HepG2 (cell line): ENCODE data around the gene ZNF141. TPM values are rescaled to one million over a fixed set of nuclear protein-coding genes. Genes with fewer than 3 reads are reported as not detected.

ENCODE experiments used
- ATAC-seq: fragments of 200-7000 bp; cut with Tn5 transposase; 3 replicates; pipeline ENCODE4 v1.9.1; 2020; ENCODE audit warnings: mild to moderate bottlenecking, moderate library complexity
- BruUV-seq: library from RNA; stranded (reverse); fragments of 400-500 nt; replicated peaks from 2 replicates; lab custom pipeline; 2021; lab: Mats Ljungman, UMichigan
- CTCF ChIA-PET: fragments of 300-600 bp; formaldehyde crosslinking; extraction: SDS; loops from one replicate; lab custom pipeline; 2021; ENCODE audit warnings: low total read pairs, inconsistent platforms, low intra/inter-chr PET ratio; lab: Yijun Ruan, JAX
- POLR2A ChIA-PET: fragments of 350-600 bp; sonication (Branson Sonifier 250); formaldehyde crosslinking; loops from one replicate; lab custom pipeline; 2020; ENCODE audit warnings: antibody characterized with exemption, inconsistent platforms; lab: Yijun Ruan, JAX
- DNase-seq: peaks from one replicate; pipeline ENCODE4 v3.0.0-alpha.2; 2015; ENCODE audit warnings: low spot score
- FAIRE-seq: peaks from 3 replicates; lab custom pipeline; 2011; peaks lifted over from hg19 to GRCh38; lab: Jason Lieb, UNC
- H2AFZ ChIP-seq: one replicate; pipeline ENCODE4 v1.6.1; 2011; ENCODE audit warnings: low read length, inconsistent platforms
- H3K27ac ChIP-seq: fragments of 300-600 bp; 3 replicates; pipeline ENCODE4 v1.8.0; 2011; ENCODE audit warnings: mixed run types, mild to moderate bottlenecking, mixed read lengths, low read length, inconsistent platforms; ENCODE audit not compliant: insufficient read depth; ENCODE audit errors: extremely low read length
- H3K27me3 ChIP-seq, 2 experiments: fragments of 200-600 bp in 1 of 2; 2 replicates in 1 of 2; 3 replicates in 1 of 2; pipeline versions ENCODE4 v1.6.0 to v1.8.0; 2011; ENCODE audit warnings: low read length in 2 of 2, mild to moderate bottlenecking in 2 of 2, moderate library complexity in 2 of 2, inconsistent platforms in 1 of 2; ENCODE audit not compliant: insufficient read depth in 2 of 2, control insufficient read depth in 1 of 2
- H3K36me3 ChIP-seq, 2 experiments: fragments of 200-600 bp in 1 of 2; replicated peaks in 1 of 2; 2 replicates in 1 of 2; 3 replicates in 1 of 2; pipeline versions ENCODE4 v1.5.1 to v1.8.0; 2011; ENCODE audit warnings: low read length in 2 of 2, inconsistent platforms in 1 of 2; ENCODE audit not compliant: insufficient read depth in 2 of 2, control insufficient read depth in 1 of 2
- H3K4me1 ChIP-seq: 2 replicates; pipeline ENCODE4 v1.5.1; 2012; ENCODE audit warnings: low read length, inconsistent platforms; ENCODE audit not compliant: insufficient read depth
- H3K4me2 ChIP-seq: 2 replicates; pipeline ENCODE4 v1.6.0; 2011; ENCODE audit warnings: low read depth, low read length, inconsistent platforms
- H3K4me3 ChIP-seq, 3 experiments: fragments of 200-600 bp in 1 of 3; sonication (generic), shearing (Covaris generic) in 1 of 3; replicated peaks in 1 of 3; 2 replicates each; pipeline ENCODE4 v1.5.1; 2011 to 2016; ENCODE audit warnings: low read length in 3 of 3, inconsistent platforms in 2 of 3, low read depth in 2 of 3, mild to moderate bottlenecking in 2 of 3, control low read depth in 1 of 3, mixed read lengths in 1 of 3; ENCODE audit not compliant: insufficient read depth in 1 of 3
- H3K79me2 ChIP-seq: one replicate; pipeline ENCODE4 v1.6.1; 2011; ENCODE audit warnings: low read length, inconsistent platforms; ENCODE audit not compliant: insufficient read depth
- H3K9ac ChIP-seq: 2 replicates; pipeline ENCODE4 v1.6.0; 2011; ENCODE audit warnings: mild to moderate bottlenecking, low read depth, low read length, inconsistent platforms; ENCODE audit not compliant: insufficient read depth
- H3K9me3 ChIP-seq: 2 replicates; pipeline ENCODE4 v1.5.1; 2012; ENCODE audit warnings: mild to moderate bottlenecking, low read length
- H4K20me1 ChIP-seq: 2 replicates; pipeline ENCODE4 v1.6.0; 2011; ENCODE audit warnings: inconsistent platforms, mild to moderate bottlenecking, low read length, moderate library complexity; ENCODE audit not compliant: insufficient read depth
- GMEB1 ChIP-seq: sonication (generic); formaldehyde crosslinking; IDR thresholded peaks from 2 replicates; pipeline ENCODE4 v1.5.1; 2020; ENCODE audit warnings: missing genetic modification reagents, mild to moderate bottlenecking, borderline replicate concordance
- GTF3A ChIP-seq: sonication (generic); formaldehyde crosslinking; conservative IDR thresholded peaks from 2 replicates; pipeline ENCODE4 v1.4.0; 2020; ENCODE audit warnings: mild to moderate bottlenecking, missing genetic modification reagents
- HNF4A ChIP-seq: sonication (generic); formaldehyde crosslinking; IDR thresholded peaks from 2 replicates; pipeline ENCODE4 v1.4.0; 2020; ENCODE audit warnings: missing genetic modification reagents
- HNRNPK ChIP-seq: fragments of 200-400 bp; formaldehyde crosslinking; IDR thresholded peaks from 2 replicates; pipeline ENCODE4 v1.6.1; 2018; ENCODE audit warnings: low read length, low read depth, moderate library complexity, mild to moderate bottlenecking; ENCODE audit not compliant: poor library complexity, severe bottlenecking
- KDM2A ChIP-seq: sonication (generic); formaldehyde crosslinking; IDR thresholded peaks from 2 replicates; pipeline ENCODE4 v1.4.0; 2020; ENCODE audit warnings: low read depth, missing genetic modification reagents, borderline replicate concordance
- NFKBIZ ChIP-seq: IDR thresholded peaks from 2 replicates; pipeline ENCODE4 v1.6.1; 2018; ENCODE audit warnings: missing genetic modification reagents, missing compliant biosample characterization
- PCBP2 ChIP-seq: fragments of 200-400 bp; formaldehyde crosslinking; optimal IDR thresholded peaks from 2 replicates; pipeline ENCODE3; 2018; ENCODE audit warnings: low read length, low read depth; ENCODE audit not compliant: poor library complexity, severe bottlenecking
- RAD51 ChIP-seq: fragments of 450-650 bp; IDR thresholded peaks from 2 replicates; pipeline ENCODE4 v1.6.1; 2016; ENCODE audit warnings: borderline replicate concordance
- SRSF9 ChIP-seq: fragments of 200-400 bp; formaldehyde crosslinking; IDR thresholded peaks from 2 replicates; pipeline ENCODE4 v1.6.1; 2018; ENCODE audit warnings: borderline replicate concordance, mild to moderate bottlenecking, low read depth, low read length; ENCODE audit not compliant: insufficient read depth, poor library complexity, severe bottlenecking
- TARDBP ChIP-seq: sonication (generic); formaldehyde crosslinking; IDR thresholded peaks from 2 replicates; pipeline ENCODE4 v1.8.0; 2022; ENCODE audit warnings: mild to moderate bottlenecking, missing genetic modification reagents
- TOPORS ChIP-seq: sonication (generic); formaldehyde crosslinking; IDR thresholded peaks from 2 replicates; pipeline ENCODE4 v1.8.0; 2023; ENCODE audit warnings: mild to moderate bottlenecking, missing genetic modification reagents
- YEATS2 ChIP-seq: sonication (generic); formaldehyde crosslinking; IDR thresholded peaks from 2 replicates; pipeline ENCODE4 v1.4.0; 2020; ENCODE audit warnings: missing genetic modification reagents, borderline replicate concordance
- ZBTB25 ChIP-seq: IDR thresholded peaks from 2 replicates; pipeline ENCODE4 v1.6.1; 2018; ENCODE audit warnings: missing genetic modification reagents
- ZC3H4 ChIP-seq: sonication (generic); formaldehyde crosslinking; IDR thresholded peaks from 2 replicates; pipeline ENCODE4 v1.4.0; 2020; ENCODE audit warnings: missing genetic modification reagents, borderline replicate concordance
- ZNF354B ChIP-seq: sonication (generic); formaldehyde crosslinking; IDR thresholded peaks from 2 replicates; pipeline ENCODE4 v1.8.0; 2022; ENCODE audit warnings: mild to moderate bottlenecking, missing genetic modification reagents
- ZXDC ChIP-seq: sonication (generic); formaldehyde crosslinking; IDR thresholded peaks from 2 replicates; pipeline ENCODE4 v1.5.0; 2020; ENCODE audit warnings: mild to moderate bottlenecking, missing genetic modification reagents
- whole genome bisulfite sequencing: methylation state at CpG from one replicate; pipeline ENCODE4 v1.1.6; 2017; ENCODE audit warnings: low lambda C conversion rate; 5-methylcytosine and 5-hydroxymethylcytosine counted together
- in situ Hi-C: cut with HindIII; loops from 2 replicates; pipeline ENCODE4 v1.10.0; 2017; ENCODE audit warnings: low pct_unique_long_range_greater_than_20kb; ENCODE audit not compliant: extremely low pct_ligation_motif_present
- intact Hi-C: fragments of 100-400 bp; cut with micrococcal nuclease; formaldehyde crosslinking; loops from one replicate; pipeline ENCODE4 v1.10.0; 2022; ENCODE audit not compliant: unreplicated experiment
- polyA plus RNA-seq, 8 experiments: library from polyadenylated mRNA; depleted of rRNA in 3 of 8; stranded (reverse) in 7 of 8; unstranded in 1 of 8; fragments of >200 nt; fragmentation: Illumina TruSeq in 4 of 8; extraction: Trizol in 4 of 8; gene quantifications; 2 replicates each; pipeline versions ENCODE4 v1.2.1 to v1.2.3, GENCODE V29; 2011 to 2016; ENCODE audit warnings: low read depth in 4 of 8, missing spikeins in 1 of 8, mixed read lengths in 1 of 8; ENCODE audit not compliant: insufficient read depth in 1 of 8
- total RNA-seq, 5 experiments: library from RNA; depleted of rRNA; stranded (reverse); fragments of >200 nt; fragmentation: Illumina TruSeq; extraction: Trizol; gene quantifications; 2 replicates each; pipeline ENCODE4 v1.2.3, GENCODE V29; 2016; ENCODE audit warnings: low read depth in 1 of 5
- TF ChIP-seq, protein P1 (sequence below): sonication (generic); formaldehyde crosslinking; IDR thresholded peaks from 2 replicates; pipeline ENCODE4 v1.4.0; 2020; ENCODE audit warnings: missing genetic modification reagents

Gene ZNF141
- total and polyA plus RNA-seq, 2 of the 13 experiments (the other 11 are each of a cell fraction or from before 2014, with no cell fraction given) = not detected

GRCh38 chr4:385934-386707 lies 48.5 kb downstream of the ZNF141 start:
- ATAC-seq = no peak
- no peaks in the 10 kb centered on the region for H3K79me2 ChIP-seq
- intact Hi-C loops (no loop called here), in situ Hi-C loops (no loop called here)
- no peak overlapping the region for H2AFZ ChIP-seq
- 68% methylated on average over 26 of the region's 46 CpGs for WGBS
- H3K27ac ChIP-seq = no peak overlapping the region
- no peak for FAIRE-seq
- H3K27me3 ChIP-seq = no peaks in the 10 kb centered on the region
- no peak overlapping the region for H3K4me2 ChIP-seq
- H3K4me3 ChIP-seq = no peak overlapping the region
- CTCF ChIA-PET = no interaction called here
- H3K9ac ChIP-seq = no peak overlapping the region
- H3K4me1 ChIP-seq = no peaks in the 10 kb centered on the region
- H3K36me3 ChIP-seq = no peaks in the 10 kb centered on the region
- no peaks in the 10 kb centered on the region for H4K20me1 ChIP-seq
- POLR2A ChIA-PET = no interaction called here
- no peak for DNase-seq
- no TSS peak for BruUV-seq
- peaks cover 92% of the 10 kb centered on the region for H3K9me3 ChIP-seq
- TF ChIP-seq RAD51 = no peak
- TF ChIP-seq SRSF9 = no peak
- no peak for TF ChIP-seq TARDBP (CRISPR knock-in tag)
- TF ChIP-seq GMEB1 (CRISPR knock-in tag) = no peak
- no peak for TF ChIP-seq TOPORS (CRISPR knock-in tag)
- TF ChIP-seq ZNF354B (CRISPR knock-in tag) = no peak
- no peak for TF ChIP-seq ZBTB25 (CRISPR knock-in tag)
- TF ChIP-seq PCBP2 = no peak
- no peak for TF ChIP-seq YEATS2 (CRISPR knock-in tag)
- no peak for TF ChIP-seq HNRNPK
- TF ChIP-seq HNF4A (CRISPR knock-in tag) = no peak
- no peak for TF ChIP-seq GTF3A (CRISPR knock-in tag)
- TF ChIP-seq ZXDC (CRISPR knock-in tag) = no peak
- TF ChIP-seq ZC3H4 (CRISPR knock-in tag) = no peak
- TF ChIP-seq KDM2A (CRISPR knock-in tag) = no peak
- TF ChIP-seq NFKBIZ (CRISPR knock-in tag) = no peak
- TF ChIP-seq, protein P1, sequence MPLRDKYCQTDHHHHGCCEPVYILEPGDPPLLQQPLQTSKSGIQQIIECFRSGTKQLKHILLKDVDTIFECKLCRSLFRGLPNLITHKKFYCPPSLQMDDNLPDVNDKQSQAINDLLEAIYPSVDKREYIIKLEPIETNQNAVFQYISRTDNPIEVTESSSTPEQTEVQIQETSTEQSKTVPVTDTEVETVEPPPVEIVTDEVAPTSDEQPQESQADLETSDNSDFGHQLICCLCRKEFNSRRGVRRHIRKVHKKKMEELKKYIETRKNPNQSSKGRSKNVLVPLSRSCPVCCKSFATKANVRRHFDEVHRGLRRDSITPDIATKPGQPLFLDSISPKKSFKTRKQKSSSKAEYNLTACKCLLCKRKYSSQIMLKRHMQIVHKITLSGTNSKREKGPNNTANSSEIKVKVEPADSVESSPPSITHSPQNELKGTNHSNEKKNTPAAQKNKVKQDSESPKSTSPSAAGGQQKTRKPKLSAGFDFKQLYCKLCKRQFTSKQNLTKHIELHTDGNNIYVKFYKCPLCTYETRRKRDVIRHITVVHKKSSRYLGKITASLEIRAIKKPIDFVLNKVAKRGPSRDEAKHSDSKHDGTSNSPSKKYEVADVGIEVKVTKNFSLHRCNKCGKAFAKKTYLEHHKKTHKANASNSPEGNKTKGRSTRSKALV = no peak
